8988T (cell line): Measurements from ENCODE around the gene RXFP4.
A peak's percentile ranks its signal among the peaks of the same experiment; 100 is the strongest.
"Not testable (repeated sequence)": the region's sequence is repeated elsewhere in the genome, so short reads cannot be mapped to it uniquely, and the experiment has no call there.

Experiments used
- DNase-seq: peaks from one replicate; pipeline ENCODE4 v3.0.0; 2011

RXFP4 gene, protein sequence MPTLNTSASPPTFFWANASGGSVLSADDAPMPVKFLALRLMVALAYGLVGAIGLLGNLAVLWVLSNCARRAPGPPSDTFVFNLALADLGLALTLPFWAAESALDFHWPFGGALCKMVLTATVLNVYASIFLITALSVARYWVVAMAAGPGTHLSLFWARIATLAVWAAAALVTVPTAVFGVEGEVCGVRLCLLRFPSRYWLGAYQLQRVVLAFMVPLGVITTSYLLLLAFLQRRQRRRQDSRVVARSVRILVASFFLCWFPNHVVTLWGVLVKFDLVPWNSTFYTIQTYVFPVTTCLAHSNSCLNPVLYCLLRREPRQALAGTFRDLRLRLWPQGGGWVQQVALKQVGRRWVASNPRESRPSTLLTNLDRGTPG

DNA sequence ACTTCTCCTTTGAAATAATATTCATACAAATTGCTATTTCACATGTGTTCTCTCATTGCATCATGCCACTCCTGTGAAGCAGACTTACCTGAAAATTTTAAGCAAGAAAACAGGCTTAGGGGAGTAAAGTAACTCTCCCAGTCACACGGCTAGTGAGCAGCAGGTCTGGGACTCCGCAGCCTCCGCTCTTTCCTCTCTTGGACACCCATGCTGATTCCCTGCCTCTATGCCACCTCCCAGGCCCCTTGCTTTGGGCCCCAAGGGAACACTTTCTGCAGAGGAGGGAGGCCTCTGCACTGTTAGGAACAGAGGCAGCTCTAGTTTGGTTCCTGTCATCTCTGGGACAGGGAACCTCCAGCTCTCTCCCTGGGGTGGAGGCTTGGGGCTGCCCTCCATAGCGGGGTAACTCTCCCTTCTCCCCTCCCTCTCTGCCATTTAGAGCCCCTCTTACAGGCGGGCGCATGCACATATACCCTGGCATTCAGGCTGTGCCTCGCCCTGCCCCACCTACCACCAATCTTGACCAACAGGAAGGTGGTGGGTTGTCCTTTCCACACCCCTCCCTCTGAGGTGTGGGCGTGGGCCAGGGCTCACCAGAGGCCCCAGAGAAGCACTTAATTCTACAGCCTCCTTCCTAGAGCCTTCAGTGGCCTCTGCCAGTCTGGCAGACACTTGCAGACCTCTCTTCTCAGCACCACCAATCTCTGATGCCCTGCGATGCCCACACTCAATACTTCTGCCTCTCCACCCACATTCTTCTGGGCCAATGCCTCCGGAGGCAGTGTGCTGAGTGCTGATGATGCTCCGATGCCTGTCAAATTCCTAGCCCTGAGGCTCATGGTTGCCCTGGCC is at the start of gene RXFP4:
TSS of gene RXFP4 (plus strand) at position 646 of the 852 bp plus-strand sequence. CDS start at position 718, 72 bp downstream.
- no peak for DNase-seq

DNA sequence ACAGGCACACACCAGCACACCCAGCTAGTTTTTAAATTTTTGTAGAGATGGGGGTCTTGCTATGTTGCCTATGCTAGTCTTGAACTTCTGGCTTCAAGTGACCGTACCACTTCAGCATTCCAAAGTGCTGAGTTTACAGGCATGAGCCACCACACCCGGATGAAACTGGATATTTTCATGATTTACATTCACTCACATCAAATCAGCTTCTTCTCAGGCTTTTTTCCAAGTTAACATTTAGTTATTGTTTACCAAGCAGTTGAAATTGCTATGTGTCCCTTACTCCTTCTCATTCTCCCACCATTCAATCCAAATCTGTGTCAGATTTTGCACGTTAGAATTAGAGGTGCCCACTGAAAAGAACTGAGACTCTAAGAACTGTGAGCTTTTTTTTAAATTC is 48.6 kb upstream of the RXFP4 start:
- no peak for DNase-seq

DNA sequence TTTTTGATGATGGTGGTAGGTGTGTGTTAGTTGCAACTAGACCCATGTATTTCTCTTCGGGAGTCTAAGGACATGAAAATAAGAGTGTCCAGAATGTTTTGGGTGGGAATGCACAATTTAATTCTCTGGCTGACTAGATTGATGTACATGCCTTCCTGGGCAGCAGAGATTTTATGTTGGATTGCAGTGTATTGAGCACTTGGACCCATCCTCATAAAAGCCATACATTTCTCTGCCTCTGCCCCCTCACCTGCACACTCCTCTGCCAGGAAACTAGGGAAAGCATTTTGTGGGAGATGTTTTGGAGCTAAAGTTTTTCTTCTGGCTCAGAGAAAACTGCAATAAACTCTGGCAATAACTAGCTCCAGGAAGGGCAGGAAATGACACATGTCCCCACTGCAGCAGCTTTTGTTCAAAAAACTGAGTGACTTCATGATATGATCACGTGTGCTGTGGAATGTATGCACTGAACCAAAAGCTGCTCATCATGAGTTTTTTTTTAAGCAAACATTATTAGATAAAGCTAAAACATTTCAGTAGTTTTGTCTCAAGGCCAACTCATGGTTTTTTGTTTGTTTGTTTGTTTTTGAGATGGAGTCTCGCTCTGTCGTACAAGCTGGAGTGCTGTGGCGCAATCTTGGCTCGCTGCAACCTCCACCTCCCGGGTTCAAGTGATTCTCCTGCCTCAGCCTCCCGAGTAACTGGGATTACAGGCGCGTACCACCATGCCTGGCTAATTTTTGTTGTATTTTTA is 47.9 kb upstream of the RXFP4 start:
- no peak for DNase-seq

DNA sequence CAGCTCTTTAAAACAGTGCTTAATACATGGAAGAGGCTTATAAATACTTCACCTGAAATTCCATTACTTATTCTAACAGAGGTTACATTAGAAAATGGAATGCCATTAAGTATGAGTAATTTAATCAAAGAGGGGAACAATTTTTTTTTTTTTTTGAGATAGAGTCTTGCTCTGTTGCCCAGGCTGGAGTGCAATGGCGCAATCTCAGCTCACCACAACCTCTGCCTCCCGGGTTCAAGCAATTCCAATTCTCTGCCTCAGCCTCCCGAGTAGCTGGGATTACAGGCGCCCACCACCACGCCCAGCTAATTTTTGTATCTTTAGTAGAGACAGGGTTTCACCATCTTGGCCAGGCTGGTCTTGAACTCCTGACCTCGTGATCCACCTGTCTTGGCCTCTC is 45.8 kb upstream of the RXFP4 start:
- DNase-seq, result not testable (repeated sequence)

DNA sequence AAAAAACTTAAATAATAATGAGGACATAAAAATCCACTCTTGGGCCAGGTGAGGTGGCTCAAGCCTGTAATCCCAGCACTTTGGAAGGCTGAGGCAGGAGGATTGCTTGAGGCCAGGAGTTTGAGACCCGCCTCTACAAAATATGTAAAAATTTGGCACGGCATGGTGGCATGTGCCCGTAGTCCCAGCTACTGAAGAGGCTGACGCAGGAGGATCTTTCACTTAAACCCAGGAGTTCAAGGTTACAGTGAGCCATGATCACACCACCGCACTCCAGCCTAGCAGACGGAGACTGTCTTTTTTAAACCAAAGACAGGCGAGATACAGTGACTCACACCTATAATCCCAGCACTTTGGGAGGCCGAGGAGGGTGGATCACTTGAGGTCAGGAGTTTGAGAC is 45.0 kb upstream of the RXFP4 start:
- DNase-seq, result not testable (repeated sequence)

DNA sequence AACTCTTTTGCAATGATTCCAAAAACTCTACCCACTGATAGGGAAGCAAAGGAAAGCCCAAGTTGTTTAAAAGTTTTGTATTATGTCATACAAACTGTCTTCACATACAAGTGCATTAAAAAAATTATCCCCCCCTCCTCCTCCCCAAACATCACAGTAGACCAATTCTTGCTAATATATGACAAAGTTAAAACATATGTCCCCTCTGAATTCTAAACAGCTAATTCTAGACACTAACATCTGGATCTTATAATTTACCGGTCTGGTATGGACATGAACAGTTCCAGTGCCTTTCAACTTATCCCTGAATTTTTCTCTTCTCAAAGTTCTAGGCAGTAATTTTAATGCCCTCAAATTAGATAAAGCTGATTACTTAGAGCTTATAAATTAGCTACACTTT is 43.7 kb upstream of the RXFP4 start:
- no peak for DNase-seq

DNA sequence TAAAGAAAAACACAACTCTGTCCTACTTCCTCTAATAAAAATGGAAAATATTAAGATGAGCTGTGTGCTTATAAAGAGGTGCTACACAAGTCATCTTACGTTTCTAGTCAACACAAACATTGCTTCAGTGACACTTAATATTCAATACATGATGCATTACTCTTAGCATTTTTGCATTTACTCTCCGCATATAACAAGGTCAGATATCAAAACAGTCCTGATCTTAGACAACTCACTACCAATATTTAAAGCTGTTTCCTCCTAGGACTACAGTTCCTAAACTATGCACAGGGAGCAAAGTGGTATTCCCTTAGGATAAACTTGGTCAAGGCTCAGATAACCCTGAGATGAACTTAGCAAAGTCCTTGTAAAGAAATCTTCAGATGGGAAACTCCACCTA is 42.5 kb upstream of the RXFP4 start:
- DNase-seq, result no peak

DNA sequence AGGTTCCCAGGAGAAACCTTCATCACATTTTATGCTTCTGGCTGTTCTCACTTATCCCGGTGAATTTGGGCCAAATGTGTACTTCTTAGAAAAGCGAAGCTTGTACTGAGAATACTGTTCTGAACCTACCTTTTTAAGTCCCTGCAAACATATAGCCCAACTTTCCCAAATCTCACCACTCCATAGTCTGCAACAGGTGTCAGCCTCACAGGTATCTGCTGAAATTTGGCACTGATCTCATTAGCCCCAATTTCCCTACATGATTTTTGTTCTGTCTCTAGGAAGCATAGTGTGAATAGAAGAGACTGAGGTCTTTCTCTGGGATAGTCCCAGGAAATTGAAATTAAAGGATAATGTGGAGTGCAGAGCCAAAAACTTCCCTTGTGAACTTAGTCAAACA is 41.8 kb upstream of the RXFP4 start:
- DNase-seq, result no peak

DNA sequence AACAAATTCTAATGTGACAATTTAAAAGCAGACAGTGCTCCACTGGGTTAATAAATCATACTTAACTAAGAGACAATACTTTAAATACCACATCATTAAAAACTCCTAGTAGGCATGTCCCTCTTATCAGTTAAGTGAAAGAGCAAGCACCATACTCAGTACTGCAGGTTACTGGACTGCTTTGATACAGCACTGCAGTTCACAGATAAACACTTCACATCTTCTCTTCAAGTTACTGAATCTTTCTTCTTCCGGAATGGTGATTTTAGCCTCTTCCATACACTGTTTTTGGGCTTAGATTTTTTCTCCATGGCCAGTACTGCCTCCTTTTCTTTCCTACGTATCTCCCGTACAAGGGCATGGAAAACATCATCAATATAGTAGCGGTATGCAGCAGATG is 41.3 kb upstream of the RXFP4 start:
- DNase-seq, result no peak

DNA sequence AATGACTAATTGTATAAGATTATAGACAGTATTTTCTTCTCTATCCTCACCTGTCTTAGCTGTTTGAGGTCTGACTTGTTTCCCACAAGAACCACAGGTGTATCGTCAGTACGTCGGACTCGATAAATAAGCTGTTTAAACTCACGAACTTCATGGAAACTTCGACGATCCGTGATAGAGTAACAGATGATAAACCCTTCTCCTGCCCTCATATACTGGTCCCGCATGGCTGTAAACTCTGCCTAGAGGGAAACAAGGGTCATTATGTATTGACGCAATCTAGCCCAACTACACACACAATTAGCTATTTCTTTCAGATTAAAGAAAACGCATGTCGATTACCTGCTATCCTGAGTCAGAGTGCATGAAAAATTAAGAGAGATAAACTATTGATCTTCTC is 37.2 kb upstream of the RXFP4 start:
- DNase-seq, result no peak

DNA sequence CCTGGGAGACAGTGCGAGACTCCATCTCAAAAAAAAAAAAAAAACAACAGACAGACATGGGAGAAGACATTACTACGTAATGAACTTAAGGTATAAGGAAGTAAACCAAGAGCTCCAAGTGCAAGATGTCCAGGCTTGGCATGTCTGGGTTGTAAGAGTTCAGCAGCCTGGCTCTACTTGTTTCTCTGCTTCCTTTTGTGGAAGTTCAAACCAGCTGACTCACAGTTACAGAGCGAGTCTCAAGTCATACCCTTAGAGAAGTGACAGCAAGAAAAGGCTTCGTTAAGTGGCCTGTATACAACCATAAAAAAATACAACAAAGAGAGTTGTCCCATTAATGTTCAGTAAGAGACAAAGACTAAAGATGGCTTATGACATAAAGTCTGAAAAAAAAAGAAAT is 31.5 kb upstream of the RXFP4 start:
- no peak for DNase-seq

DNA sequence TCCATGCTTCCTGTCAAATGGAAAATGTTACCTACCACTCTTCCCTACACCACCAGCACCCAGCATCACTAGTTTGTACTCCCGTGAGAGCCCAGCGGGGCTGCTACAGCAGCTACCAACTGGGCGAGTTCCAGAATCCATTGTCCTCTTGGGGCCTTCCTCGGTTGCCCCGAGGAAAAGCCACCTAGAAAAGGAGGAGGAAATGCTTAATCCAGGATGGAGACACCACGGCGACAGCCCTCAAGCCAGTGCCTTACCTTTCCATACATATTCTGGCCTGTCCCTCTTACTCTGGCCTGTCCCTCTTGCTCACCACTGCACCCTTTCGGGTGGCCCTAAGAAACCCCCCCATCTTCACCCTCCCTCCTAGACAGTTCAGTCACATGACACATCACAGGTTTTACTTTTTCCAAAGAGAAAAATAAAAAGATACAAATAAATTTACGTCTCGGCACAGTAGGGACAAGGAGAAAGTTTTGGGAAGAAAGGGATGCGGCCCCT is 30.8 kb upstream of the RXFP4 start:
- DNase-seq, result no peak

DNA sequence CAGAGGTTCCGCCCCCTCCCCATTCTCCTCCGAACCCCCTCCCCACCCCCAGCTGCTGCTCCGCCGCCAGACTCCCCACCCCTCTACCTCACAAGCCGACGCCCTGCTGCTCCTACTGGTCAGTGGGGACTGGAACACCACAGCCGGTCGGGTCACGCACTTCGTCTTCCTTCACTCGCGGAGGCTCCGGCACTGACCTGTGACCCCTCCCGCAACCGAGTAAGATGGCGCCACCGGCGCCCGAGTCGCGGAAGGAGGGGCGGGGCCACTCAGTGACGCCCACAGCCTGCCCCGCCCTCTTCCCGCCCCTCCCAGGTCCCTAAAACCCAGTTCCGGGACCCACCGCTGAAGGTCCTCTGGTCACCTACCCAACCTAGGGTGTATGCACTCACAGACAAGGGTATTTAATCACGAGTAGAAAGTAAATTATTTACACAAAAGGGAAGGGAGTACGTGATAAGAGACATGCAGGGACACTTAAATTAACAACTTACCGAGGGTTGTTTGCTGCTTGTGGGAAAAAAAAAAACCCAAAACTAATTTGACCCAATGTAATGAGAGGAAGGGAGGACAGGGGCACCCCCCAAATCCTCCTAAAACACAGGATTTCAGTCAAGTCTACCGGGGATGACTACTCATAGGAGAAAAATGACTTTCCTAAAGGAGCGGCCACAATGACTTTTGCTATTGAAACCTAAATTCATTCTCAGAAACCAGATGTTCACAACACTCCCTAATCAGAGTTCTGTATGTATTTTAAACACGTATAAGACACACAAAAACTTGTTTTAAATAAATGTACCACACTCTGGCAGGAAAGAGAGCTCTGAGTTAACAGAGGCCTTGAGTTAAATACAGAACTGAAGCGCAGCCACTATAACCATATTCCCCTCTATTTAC is 30.0 kb upstream of the RXFP4 start, which contains the start of gene RIT1:
TSS of gene RIT1 (minus strand) at position 194 of the 900 bp plus-strand sequence. CDS start 588 bp downstream, outside the sequence.
- DNase-seq, result peak; percentile 48

DNA sequence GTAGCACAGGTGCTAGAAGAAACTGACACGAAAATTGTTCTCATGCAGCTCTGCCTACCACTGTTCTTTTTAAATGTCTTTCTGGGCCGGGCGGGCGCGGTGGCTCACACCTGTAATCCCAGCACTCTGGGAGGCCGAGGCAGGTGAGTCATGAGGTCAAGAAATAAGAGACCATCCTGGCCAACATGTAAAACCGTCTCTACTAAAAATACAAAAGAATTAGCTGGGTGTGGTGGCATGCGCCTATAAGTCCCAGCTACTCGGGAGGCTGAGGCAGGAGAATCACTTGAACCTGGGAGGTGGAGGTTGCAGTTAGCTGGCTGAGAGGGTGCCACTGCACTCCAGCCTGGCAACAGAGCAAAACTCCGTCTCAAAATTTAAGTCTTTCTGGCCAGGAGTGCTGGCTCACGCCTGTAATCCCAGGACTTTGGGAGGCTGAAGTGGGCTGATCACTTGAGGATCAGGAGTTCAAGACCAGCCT is 29.3 kb upstream of the RXFP4 start:
- DNase-seq, result no peak

DNA sequence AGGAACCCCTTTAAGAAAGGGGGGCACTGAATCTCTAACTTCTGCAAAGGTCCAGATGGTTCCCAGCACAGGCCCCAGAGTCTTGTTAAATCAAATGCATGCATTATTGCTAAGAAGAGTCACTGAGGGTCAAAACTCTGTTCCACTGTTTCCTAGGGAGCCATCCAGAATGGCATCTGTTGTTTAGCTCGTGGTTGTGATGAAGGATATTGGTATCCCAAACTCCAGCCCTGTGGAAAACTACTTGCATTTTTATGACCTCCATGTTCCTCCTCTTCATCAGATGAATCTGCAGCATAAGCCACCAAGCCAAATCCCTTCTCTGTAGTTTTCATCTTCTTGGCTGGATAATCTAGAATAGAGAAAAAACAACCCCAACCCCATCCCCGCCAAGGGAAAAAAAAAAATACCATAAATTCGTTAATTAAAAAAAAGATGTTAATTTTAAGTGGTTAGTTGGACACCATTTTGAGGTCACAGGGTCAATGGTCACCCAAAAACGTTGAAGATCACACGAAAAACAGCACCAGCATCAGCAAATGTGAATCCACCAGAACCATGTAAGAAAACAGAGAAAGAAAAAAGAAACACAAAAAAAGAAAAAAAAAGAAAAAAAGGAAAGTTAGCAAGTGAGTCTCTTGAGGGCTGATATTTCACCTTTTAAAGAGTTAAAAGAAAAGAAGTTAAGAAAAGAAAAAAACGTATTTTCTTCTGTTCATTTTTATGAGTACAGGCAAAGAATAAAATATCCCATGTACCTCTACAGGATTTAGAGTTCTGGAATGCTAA is 27.3 kb upstream of the RXFP4 start:
- DNase-seq, result no peak

DNA sequence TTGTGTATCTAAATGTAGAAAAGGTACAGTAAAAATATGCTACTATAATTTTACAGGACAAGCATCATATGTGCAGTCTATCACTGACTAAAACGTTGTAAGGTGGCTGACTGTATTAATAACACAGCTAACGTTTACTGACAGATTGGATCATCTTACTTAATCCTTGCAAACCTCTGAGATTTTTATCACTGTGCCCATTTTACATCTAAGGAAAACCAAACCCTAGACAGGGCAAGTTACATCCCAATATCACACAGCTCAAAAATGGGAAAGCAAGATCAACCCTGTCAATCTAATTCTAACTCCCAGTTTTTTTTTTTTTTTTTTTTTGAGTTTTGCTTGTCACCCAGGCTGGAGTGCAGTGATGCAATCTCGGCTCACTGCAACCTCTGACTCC is 22.8 kb upstream of the RXFP4 start:
- no peak for DNase-seq

DNA sequence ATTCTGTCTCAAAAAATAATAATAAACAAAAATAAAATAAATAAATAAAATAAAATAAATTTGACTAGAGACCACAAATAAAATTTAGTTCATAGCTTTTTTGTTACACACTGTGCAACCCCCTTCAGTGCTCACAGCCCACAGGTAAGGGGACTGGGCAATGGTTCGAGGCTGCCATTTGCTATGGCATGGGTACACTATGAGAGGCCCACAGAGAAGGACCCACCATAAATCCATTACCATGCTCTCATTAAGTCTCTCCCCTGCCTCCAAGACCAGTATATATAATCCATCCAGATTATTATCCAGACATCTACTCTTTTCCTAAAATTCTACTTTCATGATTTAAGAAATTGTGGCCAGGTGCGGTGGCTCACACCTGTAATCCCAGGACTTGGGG is 21.6 kb upstream of the RXFP4 start:
- DNase-seq, result no peak

DNA sequence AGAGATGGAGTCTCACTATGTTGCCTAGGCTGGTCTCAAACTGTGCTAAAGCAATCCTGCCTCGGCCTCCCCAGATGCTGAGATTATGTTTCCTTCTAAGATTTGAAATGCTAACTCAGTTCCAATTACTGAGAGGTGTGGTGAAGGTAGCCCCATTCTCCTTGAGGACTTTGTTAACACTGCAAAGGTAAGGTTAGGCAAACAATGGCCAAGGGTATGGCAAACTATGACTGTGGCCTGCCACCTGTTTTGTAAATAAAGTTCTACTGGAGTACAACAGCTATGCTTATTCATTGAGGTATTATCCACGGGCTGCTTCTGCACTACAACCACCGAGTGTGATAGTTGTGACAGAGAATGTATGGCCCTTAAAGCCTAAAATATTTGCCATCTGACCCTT is 20.7 kb upstream of the RXFP4 start:
- DNase-seq, result no peak

DNA sequence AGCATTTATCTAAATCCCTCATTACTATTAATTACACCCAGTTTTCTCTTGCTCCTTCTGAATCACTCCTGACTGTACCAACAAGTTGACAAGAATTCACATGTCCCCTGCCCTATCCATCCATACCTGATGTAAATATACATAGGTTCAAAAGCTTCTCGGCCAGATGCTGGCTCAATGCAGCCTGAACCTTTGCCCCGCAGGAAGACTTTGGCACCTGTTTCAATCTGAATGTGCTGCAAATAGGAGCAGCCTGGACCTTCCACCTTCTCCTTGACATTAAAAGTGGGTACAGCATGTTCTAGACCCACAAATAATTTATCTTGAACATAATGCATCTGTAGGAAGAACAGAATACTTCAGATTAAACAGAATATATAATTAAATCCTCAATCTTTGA is 15.9 kb upstream of the RXFP4 start:
- no peak for DNase-seq

DNA sequence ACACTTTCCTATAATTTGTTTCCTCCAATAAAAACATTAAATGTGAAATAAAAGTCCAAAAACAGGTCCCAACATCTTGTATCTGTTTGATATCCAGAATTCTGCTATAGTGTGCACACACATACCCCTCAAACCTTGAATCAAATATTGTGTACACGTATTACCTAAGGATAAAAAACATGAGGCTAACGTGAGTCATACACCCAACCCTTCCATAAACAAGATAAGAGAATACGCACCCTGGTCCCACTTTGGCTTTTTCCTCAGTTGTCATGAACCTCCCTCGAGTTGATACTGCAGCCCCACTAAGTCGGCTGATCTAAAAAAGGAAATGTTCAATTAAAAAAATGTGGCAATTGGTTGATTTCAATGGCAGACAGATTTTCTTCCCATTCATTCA is 12.4 kb upstream of the RXFP4 start:
- DNase-seq, result no peak

DNA sequence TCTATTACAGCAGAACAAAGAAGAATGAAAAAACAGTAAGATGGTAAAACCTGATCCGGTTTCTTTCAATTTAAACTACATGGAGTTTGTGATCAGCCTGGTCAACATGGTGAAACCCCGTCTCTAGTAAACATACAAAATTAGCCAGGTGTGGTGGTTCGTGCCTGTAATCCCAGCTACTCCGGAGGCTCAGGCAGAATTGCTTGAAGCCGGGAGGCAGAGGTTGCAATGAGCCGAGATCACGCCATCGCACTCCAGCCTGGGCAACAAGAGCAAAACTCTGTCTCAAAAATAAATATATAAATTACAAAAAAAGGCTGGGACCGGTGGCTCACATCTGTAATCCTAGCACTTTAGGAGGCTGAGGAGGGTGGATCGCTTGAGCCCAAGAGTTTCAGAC is 10.7 kb upstream of the RXFP4 start:
- DNase-seq, result not testable (repeated sequence)
